Measurements from ENCODE around the gene TENT4A. TPM values are rescaled to one million over a fixed set of nuclear protein-coding genes. Genes with fewer than 3 reads are reported as not detected.

TENT4A gene
- total RNA-seq, 1 donor: 21.4 TPM

DNA sequence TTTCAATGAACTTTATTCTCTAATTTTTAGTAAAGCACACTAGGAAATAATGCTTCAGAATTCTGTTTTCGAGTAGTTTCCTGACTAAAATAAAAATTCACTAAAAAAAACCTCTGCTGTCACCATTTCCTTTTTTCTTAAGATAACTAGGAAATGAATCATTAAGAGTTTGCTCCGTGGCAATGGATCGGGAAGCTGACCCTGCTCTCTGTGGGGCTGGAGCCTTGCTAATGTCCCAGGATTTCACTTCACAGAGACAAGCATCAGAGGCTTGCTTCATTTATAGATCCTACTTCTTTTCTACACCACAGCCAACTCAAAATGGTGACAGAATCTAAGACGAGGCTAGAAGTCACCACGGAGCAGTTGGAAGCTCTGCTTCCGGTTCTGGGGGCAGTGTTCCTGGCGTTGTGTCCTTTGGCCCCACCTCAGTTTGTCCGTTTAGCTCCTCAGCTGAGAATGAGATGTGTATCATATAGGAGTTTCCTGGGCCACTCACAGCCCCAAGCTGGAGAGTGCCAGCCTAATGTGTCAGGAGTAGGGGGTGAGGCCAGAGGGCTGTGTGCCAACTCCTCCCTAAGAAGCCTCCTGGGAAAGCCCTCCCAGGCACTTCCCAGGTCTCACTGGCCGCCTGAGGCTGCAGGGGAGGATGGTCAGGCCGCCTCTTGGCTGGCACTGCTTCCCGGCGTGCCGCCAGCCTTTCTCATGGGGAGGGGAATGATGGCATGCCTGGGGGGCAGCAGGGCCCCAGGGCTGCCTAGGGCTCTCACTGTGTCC, 19.6 kb downstream of the TENT4A start:
- TF ChIP-seq, protein P1, sequence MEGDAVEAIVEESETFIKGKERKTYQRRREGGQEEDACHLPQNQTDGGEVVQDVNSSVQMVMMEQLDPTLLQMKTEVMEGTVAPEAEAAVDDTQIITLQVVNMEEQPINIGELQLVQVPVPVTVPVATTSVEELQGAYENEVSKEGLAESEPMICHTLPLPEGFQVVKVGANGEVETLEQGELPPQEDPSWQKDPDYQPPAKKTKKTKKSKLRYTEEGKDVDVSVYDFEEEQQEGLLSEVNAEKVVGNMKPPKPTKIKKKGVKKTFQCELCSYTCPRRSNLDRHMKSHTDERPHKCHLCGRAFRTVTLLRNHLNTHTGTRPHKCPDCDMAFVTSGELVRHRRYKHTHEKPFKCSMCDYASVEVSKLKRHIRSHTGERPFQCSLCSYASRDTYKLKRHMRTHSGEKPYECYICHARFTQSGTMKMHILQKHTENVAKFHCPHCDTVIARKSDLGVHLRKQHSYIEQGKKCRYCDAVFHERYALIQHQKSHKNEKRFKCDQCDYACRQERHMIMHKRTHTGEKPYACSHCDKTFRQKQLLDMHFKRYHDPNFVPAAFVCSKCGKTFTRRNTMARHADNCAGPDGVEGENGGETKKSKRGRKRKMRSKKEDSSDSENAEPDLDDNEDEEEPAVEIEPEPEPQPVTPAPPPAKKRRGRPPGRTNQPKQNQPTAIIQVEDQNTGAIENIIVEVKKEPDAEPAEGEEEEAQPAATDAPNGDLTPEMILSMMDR (IDR thresholded peaks at IDR 0.05; ENCODE audit: extremely low read depth, low read depth, low read length): no peak
- peaks cover 35% of the 10 kb centered on the region for H3K4me1 ChIP-seq (ENCODE audit: insufficient read depth, low read length)
- H4K20me1 ChIP-seq (ENCODE audit: insufficient read depth, low read length): peaks cover 30% of the 10 kb centered on the region
- H3K79me2 ChIP-seq (ENCODE audit: insufficient read depth, low read length): peaks cover 93% of the 10 kb centered on the region
- no peaks in the 10 kb centered on the region for H3K27me3 ChIP-seq (ENCODE audit: insufficient read depth, low read length)
- H3K36me3 ChIP-seq (ENCODE audit: insufficient read depth, low read length): peaks cover 4% of the 10 kb centered on the region
- peak overlapping the region; percentile 99 for H3K27ac ChIP-seq (ENCODE audit: low read depth, low read length)
- H3K4me2 ChIP-seq (ENCODE audit: insufficient read depth, low read length): peak overlapping the region; percentile 92
- peak; percentile 92 for DNase-seq (ENCODE audit: insufficient read length, low spot score, missing footprints)
- no peaks in the 10 kb centered on the region for H3K9me3 ChIP-seq (ENCODE audit: low read depth, low read length)
- H3K4me3 ChIP-seq (ENCODE audit: insufficient read depth, low read length): peak overlapping the region; percentile 61
- peak overlapping the region; percentile 75 for H2AFZ ChIP-seq (ENCODE audit: low read length)

- peak; percentile 69 for DNase-seq (ENCODE audit: insufficient read length, low spot score, missing footprints)
- TF ChIP-seq, protein P1 (IDR thresholded peaks at IDR 0.05; ENCODE audit: extremely low read depth, low read depth, low read length): no peak
- Histone ChIP-seq H3K4me2 (ENCODE audit: insufficient read depth, low read length) (peak overlapping the region; percentile 92), H3K27me3 (ENCODE audit: insufficient read depth, low read length) (no peaks in the 10 kb centered on the region), H3K9me3 (ENCODE audit: low read depth, low read length) (no peaks in the 10 kb centered on the region), H3K4me1 (ENCODE audit: insufficient read depth, low read length) (peaks cover 35% of the 10 kb centered on the region), H2AFZ (ENCODE audit: low read length) (no peak overlapping the region), H3K79me2 (ENCODE audit: insufficient read depth, low read length) (peaks cover 93% of the 10 kb centered on the region), H3K4me3 (ENCODE audit: insufficient read depth, low read length) (peak overlapping the region; percentile 61), H3K36me3 (ENCODE audit: insufficient read depth, low read length) (peaks cover 12% of the 10 kb centered on the region), H4K20me1 (ENCODE audit: insufficient read depth, low read length) (peaks cover 32% of the 10 kb centered on the region), H3K27ac (ENCODE audit: low read depth, low read length) (peak overlapping the region; percentile 99)
These were observed 20.4 kb downstream of the TENT4A start for GRCh38 chr5:6733411-6734242.

DNA sequence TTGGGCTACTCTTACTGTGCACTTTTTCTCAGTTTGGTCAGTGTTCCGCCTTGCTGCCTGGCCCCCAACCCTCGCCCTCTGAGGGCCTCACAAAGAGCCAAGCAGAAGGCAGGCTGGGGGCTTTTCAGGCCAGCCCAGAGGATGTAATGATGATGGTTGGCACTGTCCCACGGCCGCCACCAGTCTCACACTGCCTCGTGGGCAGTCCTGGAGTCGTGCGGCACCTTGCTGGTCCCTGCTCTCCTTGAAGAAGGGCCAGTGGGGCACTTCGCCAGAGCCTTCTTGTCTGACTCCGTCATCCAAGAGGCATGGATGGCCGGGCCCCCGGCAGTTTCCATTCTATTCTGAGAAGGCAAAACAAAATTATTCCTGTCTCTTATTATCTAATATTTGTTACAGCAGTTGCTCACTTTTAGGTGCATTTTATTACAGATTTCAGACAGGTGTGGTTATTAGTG, 21.0 kb downstream of the TENT4A start:
- Histone ChIP-seq H3K9me3 (ENCODE audit: low read depth, low read length) (no peaks in the 10 kb centered on the region), H2AFZ (ENCODE audit: low read length) (no peak overlapping the region), H3K27ac (ENCODE audit: low read depth, low read length) (peak overlapping the region; percentile 99), H3K4me2 (ENCODE audit: insufficient read depth, low read length) (peak overlapping the region; percentile 92), H4K20me1 (ENCODE audit: insufficient read depth, low read length) (peaks cover 31% of the 10 kb centered on the region), H3K4me1 (ENCODE audit: insufficient read depth, low read length) (peaks cover 35% of the 10 kb centered on the region), H3K4me3 (ENCODE audit: insufficient read depth, low read length) (no peak overlapping the region), H3K36me3 (ENCODE audit: insufficient read depth, low read length) (peaks cover 18% of the 10 kb centered on the region), H3K27me3 (ENCODE audit: insufficient read depth, low read length) (no peaks in the 10 kb centered on the region), H3K79me2 (ENCODE audit: insufficient read depth, low read length) (peaks cover 93% of the 10 kb centered on the region)
- TF ChIP-seq, protein P1 (IDR thresholded peaks at IDR 0.05; ENCODE audit: extremely low read depth, low read depth, low read length): no peak
- no peak for DNase-seq (ENCODE audit: insufficient read length, low spot score, missing footprints)

DNA sequence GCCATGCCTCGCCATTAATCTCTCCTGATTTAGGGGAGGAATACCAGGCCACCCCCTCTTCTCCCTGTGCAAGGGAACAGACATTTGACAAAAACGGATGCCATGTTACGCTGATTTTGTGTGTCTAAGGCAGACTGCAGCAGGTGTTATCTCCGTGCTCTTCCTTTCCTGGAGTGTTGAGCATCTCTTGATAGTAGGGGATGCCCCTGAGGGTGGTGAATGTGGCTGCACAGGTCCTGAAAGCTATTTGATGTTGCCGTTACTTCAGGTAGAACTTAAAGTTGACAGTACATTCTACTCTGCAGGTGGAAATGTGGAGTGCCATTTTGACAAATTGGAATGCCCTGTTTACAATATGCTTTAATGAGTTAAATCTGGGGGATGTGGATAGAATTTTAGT, 21.5 kb downstream of the TENT4A start:
- Histone ChIP-seq H3K36me3 (ENCODE audit: insufficient read depth, low read length) (peaks cover 23% of the 10 kb centered on the region), H3K79me2 (ENCODE audit: insufficient read depth, low read length) (peaks cover 93% of the 10 kb centered on the region), H3K27ac (ENCODE audit: low read depth, low read length) (peak overlapping the region; percentile 99), H3K4me1 (ENCODE audit: insufficient read depth, low read length) (peaks cover 35% of the 10 kb centered on the region), H3K4me2 (ENCODE audit: insufficient read depth, low read length) (no peak overlapping the region), H4K20me1 (ENCODE audit: insufficient read depth, low read length) (peaks cover 30% of the 10 kb centered on the region), H3K9me3 (ENCODE audit: low read depth, low read length) (no peaks in the 10 kb centered on the region), H3K4me3 (ENCODE audit: insufficient read depth, low read length) (no peak overlapping the region), H2AFZ (ENCODE audit: low read length) (no peak overlapping the region), H3K27me3 (ENCODE audit: insufficient read depth, low read length) (no peaks in the 10 kb centered on the region)
- no peak for DNase-seq (ENCODE audit: insufficient read length, low spot score, missing footprints)
- TF ChIP-seq, protein P1 (IDR thresholded peaks at IDR 0.05; ENCODE audit: extremely low read depth, low read depth, low read length): no peak

All from osteoblast (primary cell).